Measurements from ENCODE around the gene FOXO6.

DNA sequence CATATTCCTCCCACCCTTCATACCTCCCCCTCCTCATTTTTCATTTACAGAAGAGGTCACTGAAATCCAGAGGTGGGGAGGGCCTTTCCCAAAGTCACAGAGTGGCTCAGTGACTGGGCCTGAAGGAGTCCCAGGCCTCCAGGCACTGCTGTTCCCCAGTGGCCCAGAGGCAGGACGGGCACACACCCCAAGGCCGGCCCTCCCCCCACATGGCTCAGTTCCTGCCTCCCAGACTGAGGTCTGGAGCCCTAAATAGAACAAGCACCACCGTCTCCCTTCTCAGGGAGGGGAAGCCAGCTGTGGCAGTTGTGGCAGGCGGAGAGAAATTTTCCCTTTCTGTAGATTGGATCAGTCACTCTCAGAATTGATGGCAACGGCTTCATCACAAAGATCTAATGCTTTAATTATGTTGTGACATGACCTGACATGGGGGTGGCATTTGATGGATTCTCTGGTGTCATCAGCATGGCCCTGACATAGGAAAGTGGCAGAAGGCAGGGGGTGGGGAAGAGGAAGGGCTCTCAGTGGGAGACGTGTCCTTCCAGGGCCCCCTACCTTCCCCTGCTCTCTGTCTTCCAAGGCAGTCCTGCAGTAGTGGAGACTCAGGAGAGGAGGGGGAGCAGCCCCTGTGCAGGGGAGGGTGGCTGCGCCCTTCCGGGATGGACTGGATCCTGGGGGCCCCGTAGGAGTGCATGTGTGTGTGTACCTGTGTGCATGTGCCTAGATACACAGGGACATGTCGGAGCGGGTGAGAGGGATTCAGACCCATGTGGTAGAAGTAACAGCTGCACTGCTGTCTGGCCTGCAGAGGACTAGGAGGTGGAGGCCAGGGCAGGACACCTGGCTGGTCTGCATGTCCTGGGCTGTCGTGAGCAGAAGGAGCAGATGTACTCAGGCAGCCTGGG is 41.2 kb upstream of the FOXO6 start:
- TF ChIP-seq ESRRA (CRISPR knock-in tag; IDR thresholded peaks at IDR 0.05; ENCODE audit: borderline replicate concordance) (no peak), EMX1 (CRISPR knock-in tag; IDR thresholded peaks at IDR 0.05) (no peak), FOXK1 (CRISPR knock-in tag; IDR thresholded peaks at IDR 0.05) (no peak)
- TF ChIP-seq, protein P1, sequence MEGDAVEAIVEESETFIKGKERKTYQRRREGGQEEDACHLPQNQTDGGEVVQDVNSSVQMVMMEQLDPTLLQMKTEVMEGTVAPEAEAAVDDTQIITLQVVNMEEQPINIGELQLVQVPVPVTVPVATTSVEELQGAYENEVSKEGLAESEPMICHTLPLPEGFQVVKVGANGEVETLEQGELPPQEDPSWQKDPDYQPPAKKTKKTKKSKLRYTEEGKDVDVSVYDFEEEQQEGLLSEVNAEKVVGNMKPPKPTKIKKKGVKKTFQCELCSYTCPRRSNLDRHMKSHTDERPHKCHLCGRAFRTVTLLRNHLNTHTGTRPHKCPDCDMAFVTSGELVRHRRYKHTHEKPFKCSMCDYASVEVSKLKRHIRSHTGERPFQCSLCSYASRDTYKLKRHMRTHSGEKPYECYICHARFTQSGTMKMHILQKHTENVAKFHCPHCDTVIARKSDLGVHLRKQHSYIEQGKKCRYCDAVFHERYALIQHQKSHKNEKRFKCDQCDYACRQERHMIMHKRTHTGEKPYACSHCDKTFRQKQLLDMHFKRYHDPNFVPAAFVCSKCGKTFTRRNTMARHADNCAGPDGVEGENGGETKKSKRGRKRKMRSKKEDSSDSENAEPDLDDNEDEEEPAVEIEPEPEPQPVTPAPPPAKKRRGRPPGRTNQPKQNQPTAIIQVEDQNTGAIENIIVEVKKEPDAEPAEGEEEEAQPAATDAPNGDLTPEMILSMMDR (IDR thresholded peaks at IDR 0.05): no peak
- TF ChIP-seq, protein P2, sequence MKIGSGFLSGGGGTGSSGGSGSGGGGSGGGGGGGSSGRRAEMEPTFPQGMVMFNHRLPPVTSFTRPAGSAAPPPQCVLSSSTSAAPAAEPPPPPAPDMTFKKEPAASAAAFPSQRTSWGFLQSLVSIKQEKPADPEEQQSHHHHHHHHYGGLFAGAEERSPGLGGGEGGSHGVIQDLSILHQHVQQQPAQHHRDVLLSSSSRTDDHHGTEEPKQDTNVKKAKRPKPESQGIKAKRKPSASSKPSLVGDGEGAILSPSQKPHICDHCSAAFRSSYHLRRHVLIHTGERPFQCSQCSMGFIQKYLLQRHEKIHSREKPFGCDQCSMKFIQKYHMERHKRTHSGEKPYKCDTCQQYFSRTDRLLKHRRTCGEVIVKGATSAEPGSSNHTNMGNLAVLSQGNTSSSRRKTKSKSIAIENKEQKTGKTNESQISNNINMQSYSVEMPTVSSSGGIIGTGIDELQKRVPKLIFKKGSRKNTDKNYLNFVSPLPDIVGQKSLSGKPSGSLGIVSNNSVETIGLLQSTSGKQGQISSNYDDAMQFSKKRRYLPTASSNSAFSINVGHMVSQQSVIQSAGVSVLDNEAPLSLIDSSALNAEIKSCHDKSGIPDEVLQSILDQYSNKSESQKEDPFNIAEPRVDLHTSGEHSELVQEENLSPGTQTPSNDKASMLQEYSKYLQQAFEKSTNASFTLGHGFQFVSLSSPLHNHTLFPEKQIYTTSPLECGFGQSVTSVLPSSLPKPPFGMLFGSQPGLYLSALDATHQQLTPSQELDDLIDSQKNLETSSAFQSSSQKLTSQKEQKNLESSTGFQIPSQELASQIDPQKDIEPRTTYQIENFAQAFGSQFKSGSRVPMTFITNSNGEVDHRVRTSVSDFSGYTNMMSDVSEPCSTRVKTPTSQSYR (CRISPR knock-in tag; IDR thresholded peaks at IDR 0.05): no peak
